Fibroblast of lung (primary cell): ENCODE measurements around the gene WNT10A.

Experiments used
- CTCF ChIP-seq, 2 donors: IDR thresholded peaks in 1 of 2; conservative IDR thresholded peaks in 1 of 2; 1 replicate in 1 of 2; 2 replicates in 1 of 2; pipeline ENCODE4 v1.5.1; 2011 to 2012; ENCODE audit warnings: low read length in 2 of 2, control low read depth in 1 of 2, inconsistent platforms in 1 of 2, low read depth in 1 of 2, mild to moderate bottlenecking in 1 of 2
- EZH2 ChIP-seq: IDR thresholded peaks from 2 replicates; pipeline ENCODE4 v1.5.1; 2012; ENCODE audit warnings: low read length, control low read depth, mild to moderate bottlenecking; ENCODE audit errors: missing control alignments

GRCh38 chr2:218852911-218853667 lies 27.6 kb upstream of the WNT10A start:
- TF ChIP-seq CTCF (conservative IDR thresholded peaks at IDR 0.05 in 1 of 2, IDR thresholded peaks at IDR 0.05 in 1 of 2; ENCODE audit: low read depth in 1 of 2, low read length in 2 of 2) (peak; percentile 77 to 82), EZH2 (no peak)
